ENCODE data around the gene CREB3L2. TPM values are rescaled to one million over a fixed set of nuclear protein-coding genes. Genes with fewer than 3 reads are reported as not detected.

Gene CREB3L2
- total and polyA plus RNA-seq, 2 of the 13 experiments (the other 11 are each of a cell fraction or from before 2014, with no cell fraction given): 22.1 to 41.1 TPM

DNA sequence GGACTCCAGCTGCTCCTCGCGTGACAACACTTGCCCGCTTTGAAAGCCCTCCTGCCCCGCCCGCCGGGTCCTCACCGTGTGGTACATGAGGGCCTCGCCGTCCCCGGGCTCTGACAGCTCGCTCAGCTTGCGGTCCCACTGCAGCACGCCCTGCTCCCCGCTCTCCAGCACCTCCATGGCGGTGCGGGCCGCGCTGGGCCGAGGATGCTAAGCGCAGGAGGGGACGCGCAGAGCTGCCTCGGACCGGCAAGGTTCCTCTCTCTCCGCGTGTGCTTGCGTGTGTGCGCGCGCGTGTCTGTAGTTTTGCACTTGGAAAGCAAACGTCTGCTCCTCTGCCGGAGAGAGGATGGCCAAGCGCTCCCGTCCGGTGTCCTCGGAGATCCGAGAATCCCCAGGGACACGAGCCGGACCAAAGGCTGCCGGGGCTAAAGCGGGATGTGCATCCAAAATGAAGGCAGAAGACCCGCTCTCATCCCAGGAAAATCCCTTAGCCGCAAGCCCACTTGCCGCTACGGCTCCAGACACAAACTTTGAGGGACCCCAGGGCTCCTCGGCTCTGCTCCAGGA, at the start of gene CREB3L2 (continued):
- TF ChIP-seq, protein P1, sequence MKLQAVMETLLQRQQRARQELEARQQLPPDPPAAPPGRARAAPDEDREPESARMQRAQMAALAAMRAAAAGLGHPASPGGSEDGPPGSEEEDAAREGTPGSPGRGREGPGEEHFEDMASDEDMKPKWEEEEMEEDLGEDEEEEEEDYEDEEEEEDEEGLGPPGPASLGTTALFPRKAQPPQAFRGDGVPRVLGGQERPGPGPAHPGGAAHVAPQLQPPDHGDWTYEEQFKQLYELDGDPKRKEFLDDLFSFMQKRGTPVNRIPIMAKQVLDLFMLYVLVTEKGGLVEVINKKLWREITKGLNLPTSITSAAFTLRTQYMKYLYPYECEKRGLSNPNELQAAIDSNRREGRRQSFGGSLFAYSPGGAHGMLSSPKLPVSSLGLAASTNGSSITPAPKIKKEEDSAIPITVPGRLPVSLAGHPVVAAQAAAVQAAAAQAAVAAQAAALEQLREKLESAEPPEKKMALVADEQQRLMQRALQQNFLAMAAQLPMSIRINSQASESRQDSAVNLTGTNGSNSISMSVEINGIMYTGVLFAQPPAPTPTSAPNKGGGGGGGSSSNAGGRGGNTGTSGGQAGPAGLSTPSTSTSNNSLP (IDR thresholded peaks at IDR 0.05; ENCODE audit: low read depth, low read length): no peak
- TF ChIP-seq ZNF44 (CRISPR knock-in tag; IDR thresholded peaks at IDR 0.05): no peak
- peak; percentile 85; the same call in 1 of the 2 replicates for TF ChIP-seq ZNF782 (CRISPR knock-in tag; IDR thresholded peaks at IDR 0.05; ENCODE audit: borderline replicate concordance)
- TF ChIP-seq TEAD2 (CRISPR knock-in tag; IDR thresholded peaks at IDR 0.05): no peak
- TF ChIP-seq STAT5B (CRISPR knock-in tag; IDR thresholded peaks at IDR 0.05): no peak
- TF ChIP-seq ZNF740 (CRISPR knock-in tag; IDR thresholded peaks at IDR 0.05): no peak
- TF ChIP-seq, protein P2, sequence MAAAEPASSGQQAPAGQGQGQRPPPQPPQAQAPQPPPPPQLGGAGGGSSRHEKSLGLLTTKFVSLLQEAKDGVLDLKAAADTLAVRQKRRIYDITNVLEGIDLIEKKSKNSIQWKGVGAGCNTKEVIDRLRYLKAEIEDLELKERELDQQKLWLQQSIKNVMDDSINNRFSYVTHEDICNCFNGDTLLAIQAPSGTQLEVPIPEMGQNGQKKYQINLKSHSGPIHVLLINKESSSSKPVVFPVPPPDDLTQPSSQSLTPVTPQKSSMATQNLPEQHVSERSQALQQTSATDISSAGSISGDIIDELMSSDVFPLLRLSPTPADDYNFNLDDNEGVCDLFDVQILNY (CRISPR knock-in tag; conservative IDR thresholded peaks at IDR 0.05): no peak
- TF ChIP-seq, protein P3, sequence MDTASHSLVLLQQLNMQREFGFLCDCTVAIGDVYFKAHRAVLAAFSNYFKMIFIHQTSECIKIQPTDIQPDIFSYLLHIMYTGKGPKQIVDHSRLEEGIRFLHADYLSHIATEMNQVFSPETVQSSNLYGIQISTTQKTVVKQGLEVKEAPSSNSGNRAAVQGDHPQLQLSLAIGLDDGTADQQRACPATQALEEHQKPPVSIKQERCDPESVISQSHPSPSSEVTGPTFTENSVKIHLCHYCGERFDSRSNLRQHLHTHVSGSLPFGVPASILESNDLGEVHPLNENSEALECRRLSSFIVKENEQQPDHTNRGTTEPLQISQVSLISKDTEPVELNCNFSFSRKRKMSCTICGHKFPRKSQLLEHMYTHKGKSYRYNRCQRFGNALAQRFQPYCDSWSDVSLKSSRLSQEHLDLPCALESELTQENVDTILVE (CRISPR knock-in tag; IDR thresholded peaks at IDR 0.05): no peak
- TF ChIP-seq SRSF1 (optimal IDR thresholded peaks at IDR 0.05; ENCODE audit: low read depth, low read length): no peak
- no peak for TF ChIP-seq TBL1XR1 (IDR thresholded peaks at IDR 0.05; ENCODE audit: borderline replicate concordance, low read length, partially characterized antibody)
- TF ChIP-seq, protein P4, sequence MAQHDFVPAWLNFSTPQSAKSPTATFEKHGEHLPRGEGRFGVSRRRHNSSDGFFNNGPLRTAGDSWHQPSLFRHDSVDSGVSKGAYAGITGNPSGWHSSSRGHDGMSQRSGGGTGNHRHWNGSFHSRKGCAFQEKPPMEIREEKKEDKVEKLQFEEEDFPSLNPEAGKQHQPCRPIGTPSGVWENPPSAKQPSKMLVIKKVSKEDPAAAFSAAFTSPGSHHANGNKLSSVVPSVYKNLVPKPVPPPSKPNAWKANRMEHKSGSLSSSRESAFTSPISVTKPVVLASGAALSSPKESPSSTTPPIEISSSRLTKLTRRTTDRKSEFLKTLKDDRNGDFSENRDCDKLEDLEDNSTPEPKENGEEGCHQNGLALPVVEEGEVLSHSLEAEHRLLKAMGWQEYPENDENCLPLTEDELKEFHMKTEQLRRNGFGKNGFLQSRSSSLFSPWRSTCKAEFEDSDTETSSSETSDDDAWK (CRISPR knock-in tag; IDR thresholded peaks at IDR 0.05): no peak
- no peak for TF ChIP-seq ZNF784 (CRISPR knock-in tag; IDR thresholded peaks at IDR 0.05; ENCODE audit: borderline replicate concordance)
- TF ChIP-seq ZNF18 (CRISPR knock-in tag; IDR thresholded peaks at IDR 0.05; ENCODE audit: insufficient replicate concordance): peak; percentile 38
- no peak for TF ChIP-seq SNAI1 (CRISPR knock-in tag; IDR thresholded peaks at IDR 0.05; ENCODE audit: borderline replicate concordance)
- TF ChIP-seq RELA (CRISPR knock-in tag; IDR thresholded peaks at IDR 0.05): no peak
- no peak for TF ChIP-seq ZFP82 (CRISPR knock-in tag; IDR thresholded peaks at IDR 0.05; ENCODE audit: borderline replicate concordance)
- no peak for TF ChIP-seq SOX5 (CRISPR knock-in tag; IDR thresholded peaks at IDR 0.05; ENCODE audit: borderline replicate concordance)
- TF ChIP-seq THAP8 (CRISPR knock-in tag; IDR thresholded peaks at IDR 0.05; ENCODE audit: borderline replicate concordance): no peak
